Lung (tissue), 12 donors: Measurements from ENCODE around the gene ASPG. TPM values are rescaled to one million over a fixed set of nuclear protein-coding genes. Genes with fewer than 3 reads are reported as not detected.

ENCODE experiments used
- ATAC-seq: fragments of 200-7000 bp; cut with Tn5 transposase; one replicate; pipeline ENCODE4 v1.9.1; 2020; ENCODE audit warnings: moderate number of reproducible peaks; ENCODE audit not compliant: insufficient read depth, low FRiP score
- DNase-seq, 3 donors: peaks; one replicate each; pipeline ENCODE4 v3.0.0-alpha.2; 2013 to 2017
- H3K27ac ChIP-seq, 2 donors: one replicate each; pipeline ENCODE4 v1.5.1; 2013; ENCODE audit warnings: mild to moderate bottlenecking in 2 of 2, moderate library complexity in 2 of 2, control low read depth in 1 of 2, inconsistent platforms in 1 of 2, low read depth in 1 of 2, low read length in 1 of 2
- H3K27me3 ChIP-seq, 3 donors: one replicate each; pipeline ENCODE4 v1.5.1; 2013; ENCODE audit warnings: low read length in 2 of 3; ENCODE audit not compliant: control insufficient read depth in 3 of 3, insufficient read depth in 3 of 3
- H3K36me3 ChIP-seq, 4 donors: one replicate each; pipeline ENCODE4 v1.5.1; 2013; ENCODE audit warnings: low read length in 4 of 4, mild to moderate bottlenecking in 1 of 4, moderate library complexity in 1 of 4; ENCODE audit not compliant: control insufficient read depth in 4 of 4, insufficient read depth in 4 of 4
- H3K4me1 ChIP-seq, 5 donors: one replicate each; pipeline ENCODE4 v1.5.1; 2013; ENCODE audit warnings: low read length in 5 of 5, mild to moderate bottlenecking in 2 of 5, moderate library complexity in 1 of 5; ENCODE audit not compliant: control insufficient read depth in 5 of 5, insufficient read depth in 5 of 5
- H3K4me3 ChIP-seq: one replicate; pipeline ENCODE4 v1.5.1; 2013; ENCODE audit warnings: mild to moderate bottlenecking, control low read depth, moderate library complexity
- H3K9ac ChIP-seq, 2 donors: one replicate each; pipeline ENCODE4 v1.5.1; 2013; ENCODE audit warnings: low read length in 2 of 2, control low read depth in 1 of 2; ENCODE audit not compliant: insufficient read depth in 1 of 2
- H3K9me3 ChIP-seq, 4 donors: one replicate each; pipeline ENCODE4 v1.5.1; 2013; ENCODE audit warnings: low read length in 3 of 4, mild to moderate bottlenecking in 1 of 4, moderate library complexity in 1 of 4; ENCODE audit not compliant: control insufficient read depth in 4 of 4, insufficient read depth in 3 of 4
- whole genome bisulfite sequencing, 2 donors: extraction: QIAGEN DNeasy Blood & Tissue Kit; methylation state at CpG; one replicate each; pipeline ENCODE4 v1.1.7; 2013; 5-methylcytosine and 5-hydroxymethylcytosine counted together
- polyA plus RNA-seq, 2 donors: library from polyadenylated mRNA; stranded (reverse); fragments of 200-250 nt; gene quantifications; one replicate each; pipeline ENCODE4 v1.2.1, GENCODE V29; 2013
- total RNA-seq, 2 donors: library from RNA; depleted of rRNA in 1 of 2; stranded (reverse); fragments of >200 nt in 1 of 2; gene quantifications; one replicate each; pipeline ENCODE4 v1.2.1, GENCODE V29; 2014 to 2021
- TF ChIP-seq, protein P1 (sequence below): IDR thresholded peaks from 2 replicates; pipeline ENCODE4 v1.5.1; 2012; ENCODE audit warnings: mild to moderate bottlenecking; ENCODE audit errors: control extremely low read depth, extremely low read depth
- donor health status: control.
- donor health status: control.
- donor health status: Bipolar disorder and iron deficiency.
- donor health status: healthy.
- donor health status: DM: yes; HTN: yes; CAD: no.

The ASPG gene
- total and polyA plus RNA-seq, 4 donors, result 0.73 to 4.7 (median 3.0) TPM

DNA sequence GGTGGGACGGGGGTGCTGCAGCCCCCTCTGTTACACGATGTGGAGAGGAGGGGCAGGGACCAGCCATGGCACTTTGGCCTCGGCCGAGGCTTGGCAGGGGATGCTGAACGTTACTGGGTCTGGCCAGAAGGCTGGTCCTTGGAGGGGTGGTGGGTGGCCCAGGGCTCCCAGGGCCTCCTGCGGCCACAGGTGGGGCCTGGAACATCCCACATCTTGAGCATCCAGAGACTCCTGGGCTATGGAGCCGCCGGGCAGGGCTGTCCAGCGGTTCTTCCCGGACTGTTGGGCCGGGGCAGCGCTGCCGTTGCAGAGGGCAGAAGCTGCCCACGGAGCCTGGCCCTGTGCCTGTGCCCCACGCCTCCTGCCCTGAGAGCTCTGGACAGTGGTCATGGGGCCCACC, 68.7 kb downstream of the ASPG start:
- ATAC-seq (no peak), DNase-seq (no peak)
- 84 to 95% methylated on average over 14 to 15 of the region's 15 CpGs for WGBS, 2 donors
- no peak overlapping the region for H3K27ac ChIP-seq
- peaks cover 0 to 2% (median 0%) of the 10 kb centered on the region in 4 donors for H3K36me3 ChIP-seq
- H3K27me3 ChIP-seq, result no peaks in the 10 kb centered on the region
- H3K4me3 ChIP-seq, result no peak overlapping the region
- no peaks in the 10 kb centered on the region for H3K9me3 ChIP-seq
- peaks cover 0 to 29% (median 7%) of the 10 kb centered on the region in 5 donors for H3K4me1 ChIP-seq
- no peak overlapping the region for H3K9ac ChIP-seq
- TF ChIP-seq, protein P1, sequence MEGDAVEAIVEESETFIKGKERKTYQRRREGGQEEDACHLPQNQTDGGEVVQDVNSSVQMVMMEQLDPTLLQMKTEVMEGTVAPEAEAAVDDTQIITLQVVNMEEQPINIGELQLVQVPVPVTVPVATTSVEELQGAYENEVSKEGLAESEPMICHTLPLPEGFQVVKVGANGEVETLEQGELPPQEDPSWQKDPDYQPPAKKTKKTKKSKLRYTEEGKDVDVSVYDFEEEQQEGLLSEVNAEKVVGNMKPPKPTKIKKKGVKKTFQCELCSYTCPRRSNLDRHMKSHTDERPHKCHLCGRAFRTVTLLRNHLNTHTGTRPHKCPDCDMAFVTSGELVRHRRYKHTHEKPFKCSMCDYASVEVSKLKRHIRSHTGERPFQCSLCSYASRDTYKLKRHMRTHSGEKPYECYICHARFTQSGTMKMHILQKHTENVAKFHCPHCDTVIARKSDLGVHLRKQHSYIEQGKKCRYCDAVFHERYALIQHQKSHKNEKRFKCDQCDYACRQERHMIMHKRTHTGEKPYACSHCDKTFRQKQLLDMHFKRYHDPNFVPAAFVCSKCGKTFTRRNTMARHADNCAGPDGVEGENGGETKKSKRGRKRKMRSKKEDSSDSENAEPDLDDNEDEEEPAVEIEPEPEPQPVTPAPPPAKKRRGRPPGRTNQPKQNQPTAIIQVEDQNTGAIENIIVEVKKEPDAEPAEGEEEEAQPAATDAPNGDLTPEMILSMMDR, result no peak

DNA sequence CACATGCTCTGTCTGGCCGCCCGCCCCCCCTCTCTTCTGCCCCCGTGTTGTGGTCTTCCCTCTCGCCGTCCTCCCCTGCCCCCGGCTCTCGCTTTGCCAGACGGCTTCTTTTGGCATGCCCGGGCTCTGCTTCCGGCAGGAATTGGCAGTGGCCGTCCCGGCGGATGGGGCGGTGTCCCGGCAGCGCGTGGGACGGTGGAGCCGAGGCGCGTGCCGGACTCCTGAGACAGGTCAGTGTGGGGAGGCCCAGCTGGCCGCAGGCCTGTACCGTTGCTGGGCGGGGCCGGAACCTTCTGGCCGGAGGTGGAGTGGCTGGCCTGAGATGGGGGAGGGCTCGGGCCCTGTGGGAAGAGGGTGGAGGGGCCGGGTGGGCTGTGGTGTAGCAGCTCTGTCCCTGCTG, 70.0 kb downstream of the ASPG start:
- peaks cover 0 to 18% (median under 1%) of the 10 kb centered on the region in 5 donors for H3K4me1 ChIP-seq
- H3K9ac ChIP-seq, result no peak overlapping the region
- H3K36me3 ChIP-seq, result peaks cover 0 to 2% (median 0%) of the 10 kb centered on the region in 4 donors
- no peak overlapping the region for H3K27ac ChIP-seq
- no peaks in the 10 kb centered on the region for H3K27me3 ChIP-seq
- no peaks in the 10 kb centered on the region for H3K9me3 ChIP-seq
- WGBS, 2 donors, result 70 to 86% methylated on average over 29 of the region's 29 CpGs
- no peak for ATAC-seq
- TF ChIP-seq, protein P1, result no peak
- H3K4me3 ChIP-seq, result no peak overlapping the region
- no peak for DNase-seq

DNA sequence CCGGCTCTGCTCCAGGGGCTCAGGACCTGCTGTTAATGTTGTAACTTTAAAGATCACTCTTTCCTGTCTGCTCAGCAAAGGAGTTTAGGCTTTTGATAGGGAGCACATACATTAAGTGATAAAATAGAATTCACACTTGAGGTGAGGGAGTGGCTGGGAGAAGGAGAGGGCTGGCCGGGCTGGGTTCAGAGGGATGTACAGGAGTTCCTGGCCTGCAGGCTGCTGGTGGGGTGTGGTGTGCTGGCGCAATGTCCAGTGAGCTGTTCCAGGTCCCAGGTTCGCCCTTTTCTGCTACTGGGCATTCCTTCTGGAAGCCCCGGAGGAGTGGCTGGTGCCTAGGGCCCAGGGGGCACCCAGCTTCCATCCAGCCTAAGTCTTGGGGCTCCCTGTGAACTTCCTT, 70.6 kb downstream of the ASPG start:
- WGBS, 2 donors, result 92 to 94% methylated on average over 5 of the region's 5 CpGs
- no peak for ATAC-seq

More for the DNA sequence above, 70.6 kb downstream of the ASPG start:
- Histone ChIP-seq H3K27me3 (no peaks in the 10 kb centered on the region), H3K9ac (no peak overlapping the region), H3K9me3 (no peaks in the 10 kb centered on the region), H3K4me1 (peaks cover 0 to 13% (median 0%) of the 10 kb centered on the region in 5 donors), H3K4me3 (no peak overlapping the region), H3K27ac (no peak overlapping the region), H3K36me3 (peaks cover 0 to 2% (median 0%) of the 10 kb centered on the region in 4 donors)
- DNase-seq, result no peak
- TF ChIP-seq, protein P1, result no peak
